SK-MEL-5 (cell line): Measurements from ENCODE around the gene GNG2. TPM values are rescaled to one million over a fixed set of nuclear protein-coding genes. Genes with fewer than 3 reads are reported as not detected.

Experiments used
- DNase-seq: peaks from one replicate; pipeline ENCODE4 v3.0.0-alpha.2; 2016; ENCODE audit warnings: low read depth, low spot score
- in situ Hi-C: cut with HindIII; loops from 2 replicates; pipeline ENCODE4 v1.10.0; 2016; ENCODE audit warnings: low sequenced_read_pairs, high pct_unique_total_duplicates, low pct_unique_long_range_greater_than_20kb
- polyA plus RNA-seq, 2 experiments: library from polyadenylated mRNA; depleted of rRNA; stranded (reverse); fragments of >200 nt; gene quantifications; 2 replicates each; pipeline ENCODE4 v1.2.3, GENCODE V29; 2015
- total RNA-seq: library from RNA; depleted of rRNA; stranded (reverse); fragments of >200 nt; shearing (Covaris generic); gene quantifications from 2 replicates; pipeline ENCODE4 v1.2.3, GENCODE V29; 2014; rRNA removed

GNG2 gene
- total RNA-seq = 19.1 and 22.3 TPM in 2 replicates
- 25.5 and 26.6 TPM in 2 replicates for polyA plus RNA-seq (2015; cell fraction: cytosol; rRNA removed)
- 7.3 and 12.8 TPM in 2 replicates for polyA plus RNA-seq (2015; cell fraction: nucleus; rRNA removed)

- peak; percentile 72 for DNase-seq
- in situ Hi-C loops = no loop called here
Measured at GRCh38 chr14:51860164-51860824, at the start of gene GNG2. Gene GNG2 (plus strand): TSS chr14:51860612. CDS start chr14:51950679, 90,067 bp downstream.

- in situ Hi-C loops = no loop called here
Measured at GRCh38 chr14:51811706-51812105, 48.7 kb upstream of the GNG2 start.

GRCh38 chr14:51816031-51816430 lies 44.4 kb upstream of the GNG2 start:
- in situ Hi-C loops = no loop called here
- no peak for DNase-seq

More at GRCh38 chr14:51811706-51812105, 48.7 kb upstream of the GNG2 start:
- no peak for DNase-seq

GRCh38 chr14:51817326-51817725 lies 43.1 kb upstream of the GNG2 start:
- in situ Hi-C loops = no loop called here
- DNase-seq = no peak

- no peak for DNase-seq
- in situ Hi-C loops = no loop called here
Measured at GRCh38 chr14:51818748-51819380, 41.5 kb upstream of the GNG2 start.

- in situ Hi-C loops = no loop called here
- DNase-seq = no peak
Measured at GRCh38 chr14:51821822-51822221, 38.6 kb upstream of the GNG2 start.

GRCh38 chr14:51822499-51822898 lies 37.9 kb upstream of the GNG2 start:
- DNase-seq = no peak
- in situ Hi-C loops = no loop called here

- DNase-seq = no peak
Measured at GRCh38 chr14:51823706-51824105, 36.7 kb upstream of the GNG2 start.

GRCh38 chr14:51824191-51824590 lies 36.2 kb upstream of the GNG2 start:
- DNase-seq = no peak
- in situ Hi-C loops = no loop called here

More at GRCh38 chr14:51823706-51824105, 36.7 kb upstream of the GNG2 start:
- in situ Hi-C loops = no loop called here

- no peak for DNase-seq
- in situ Hi-C loops = no loop called here
Measured at GRCh38 chr14:51825926-51826325, 34.5 kb upstream of the GNG2 start.

- DNase-seq = peak; percentile 34
- in situ Hi-C loops = no loop called here
Measured at GRCh38 chr14:51828017-51828797, 32.2 kb upstream of the GNG2 start.

GRCh38 chr14:51834240-51834639 lies 26.2 kb upstream of the GNG2 start:
- in situ Hi-C loops = no loop called here
- no peak for DNase-seq

GRCh38 chr14:51836417-51836816 lies 24.0 kb upstream of the GNG2 start:
- in situ Hi-C loops = no loop called here
- DNase-seq = no peak

GRCh38 chr14:51844081-51844881 lies 16.1 kb upstream of the GNG2 start:
- in situ Hi-C loops = no loop called here
- DNase-seq = no peak

GRCh38 chr14:51845811-51846210 lies 14.6 kb upstream of the GNG2 start:
- in situ Hi-C loops = no loop called here
- no peak for DNase-seq

- DNase-seq = no peak
- in situ Hi-C loops = no loop called here
Measured at GRCh38 chr14:51846631-51847488, 13.6 kb upstream of the GNG2 start.

- DNase-seq = no peak
- in situ Hi-C loops = no loop called here
Measured at GRCh38 chr14:51847489-51847796, 13.0 kb upstream of the GNG2 start.
